Right cardiac atrium (tissue), 5 donors: ENCODE data around the gene GPR132. TPM values are rescaled to one million over a fixed set of nuclear protein-coding genes. Genes with fewer than 3 reads are reported as not detected.
A peak's percentile ranks its signal among the peaks of the same experiment; 100 is the strongest.

ENCODE experiments used
- ATAC-seq, 2 donors: fragments of 200-7000 bp; cut with Tn5 transposase; one replicate each; pipeline versions ENCODE4 v1.8.0 to v1.9.1; 2020; ENCODE audit warnings: moderate library complexity in 2 of 2, mild to moderate bottlenecking in 1 of 2
- DNase-seq, 3 donors: peaks; one replicate each; pipeline ENCODE4 v3.0.0-alpha.2; 2020
- H3K27ac ChIP-seq: one replicate; pipeline ENCODE4 v1.5.1; 2013; ENCODE audit warnings: mild to moderate bottlenecking, low read length, control low read depth, moderate library complexity
- H3K27me3 ChIP-seq: one replicate; pipeline ENCODE4 v1.6.1; 2013; ENCODE audit not compliant: control insufficient read depth, insufficient read depth
- H3K4me1 ChIP-seq: one replicate; pipeline ENCODE4 v1.6.1; 2013; ENCODE audit warnings: low read length; ENCODE audit not compliant: control insufficient read depth, insufficient read depth
- H3K4me3 ChIP-seq: one replicate; pipeline ENCODE4 v1.5.1; 2013; ENCODE audit warnings: low read length, control low read depth
- H3K9me3 ChIP-seq: one replicate; pipeline ENCODE4 v1.6.1; 2013; ENCODE audit warnings: low read length; ENCODE audit not compliant: control insufficient read depth
- WGBS: extraction: QIAGEN DNeasy Blood & Tissue Kit; methylation state at CpG from one replicate; pipeline ENCODE4 v1.1.7; 2013; 5-methylcytosine and 5-hydroxymethylcytosine counted together
- intact Hi-C, 4 donors: fragments of 100-400 bp; cut with DNase I; formaldehyde crosslinking; loops; one replicate each; pipeline versions ENCODE4 v1.11.0 to v1.14.0; 2022 to 2023
- polyA plus RNA-seq: library from polyadenylated mRNA; stranded (reverse); fragments of 200-250 nt; gene quantifications from one replicate; pipeline ENCODE4 v1.2.3, GENCODE V29; 2013
- total RNA-seq, 4 donors: library from RNA; stranded (reverse); fragmentation: NEBNext Ultra II Directional; extraction: Animal tissue kit (Norgen Biotek cat#: 25700); gene quantifications; one replicate each; pipeline ENCODE4 v1.2.1, GENCODE V29; 2021
- donor health status: healthy with polysubstance abuse.
- donor health status: DM: no; HTN: yes; CAD: no.
- donor health status: DM: no; HTN: no; CAD: no.
- donor health status: DM: no; HTN: yes; CAD: no; lungs with severe emphysema.
- donor health status: DM: yes; HTN: yes; CAD: no.

GPR132 gene
- total and polyA plus RNA-seq, 5 donors = 0.32 to 0.80 (median 0.70) TPM

- DNase-seq (peak in 2 of 3 donors; percentile 42 to 46), ATAC-seq (no peak)
- intact Hi-C loops = no loop called here
- H3K4me3 ChIP-seq = no peak overlapping the region
- no peaks in the 10 kb centered on the region for H3K9me3 ChIP-seq
- H3K27ac ChIP-seq = no peak overlapping the region
- WGBS = 82% methylated on average over 16 of the region's 16 CpGs
- H3K27me3 ChIP-seq = no peaks in the 10 kb centered on the region
- H3K4me1 ChIP-seq = peaks cover 8% of the 10 kb centered on the region
These were observed 5.2 kb downstream of the GPR132 start for GRCh38 chr14:105059925-105060565.

- ATAC-seq = peak in 1 of 2 donors; percentile 39
- Histone ChIP-seq H3K27ac (no peak overlapping the region), H3K9me3 (no peaks in the 10 kb centered on the region), H3K27me3 (no peaks in the 10 kb centered on the region), H3K4me1 (peaks cover 8% of the 10 kb centered on the region), H3K4me3 (no peak overlapping the region)
- DNase-seq = peak in 2 of 3 donors; percentile 66 to 73
- intact Hi-C loops = no loop called here
- 62% methylated on average over 22 of the region's 22 CpGs for WGBS
These were observed 6.0 kb downstream of the GPR132 start for GRCh38 chr14:105059035-105059924.

GRCh38 chr14:105058521-105059034 is 6.7 kb downstream of the GPR132 start:
- peaks cover 8% of the 10 kb centered on the region for H3K4me1 ChIP-seq
- ATAC-seq = no peak
- WGBS = 90% methylated on average over 14 of the region's 14 CpGs
- intact Hi-C loops = no loop called here
- DNase-seq = peak in 2 of 3 donors; percentile 20 to 28
- H3K27ac ChIP-seq = no peak overlapping the region
- no peaks in the 10 kb centered on the region for H3K27me3 ChIP-seq
- H3K9me3 ChIP-seq = no peaks in the 10 kb centered on the region
- H3K4me3 ChIP-seq = no peak overlapping the region

- Histone ChIP-seq H3K4me3 (no peak overlapping the region), H3K27ac (no peak overlapping the region), H3K4me1 (peaks cover 3% of the 10 kb centered on the region), H3K27me3 (no peaks in the 10 kb centered on the region), H3K9me3 (no peaks in the 10 kb centered on the region)
- DNase-seq (peak in 1 of 3 donors; percentile 44), ATAC-seq (no peak)
- 66% methylated on average over 22 of the region's 22 CpGs for WGBS
- intact Hi-C loops = no loop called here
These were observed 8.9 kb downstream of the GPR132 start for GRCh38 chr14:105056303-105056831.

- DNase-seq (peak in 1 of 3 donors; percentile 23), ATAC-seq (no peak)
- no peak overlapping the region for H3K27ac ChIP-seq
- H3K27me3 ChIP-seq = no peaks in the 10 kb centered on the region
- H3K4me1 ChIP-seq = peaks cover 3% of the 10 kb centered on the region
- no peak overlapping the region for H3K4me3 ChIP-seq
- intact Hi-C loops = no loop called here
- H3K9me3 ChIP-seq = no peaks in the 10 kb centered on the region
- 65% methylated on average over 33 of the region's 33 CpGs for WGBS
These were observed 9.4 kb downstream of the GPR132 start for GRCh38 chr14:105055736-105056302.

- H3K4me1 ChIP-seq = peaks cover 3% of the 10 kb centered on the region
- H3K27me3 ChIP-seq = no peaks in the 10 kb centered on the region
- DNase-seq = peak in 1 of 3 donors; percentile 10
- H3K4me3 ChIP-seq = no peak overlapping the region
- H3K9me3 ChIP-seq = no peaks in the 10 kb centered on the region
- no peak overlapping the region for H3K27ac ChIP-seq
- no peak for ATAC-seq
- 55% methylated on average over 15 of the region's 15 CpGs for WGBS
- intact Hi-C loops = no loop called here
These were observed 9.9 kb downstream of the GPR132 start for GRCh38 chr14:105055334-105055733.

GRCh38 chr14:105053996-105054395 is 11.2 kb downstream of the GPR132 start:
- Histone ChIP-seq H3K4me1 (peaks cover 2% of the 10 kb centered on the region), H3K27ac (no peak overlapping the region), H3K27me3 (no peaks in the 10 kb centered on the region), H3K4me3 (no peak overlapping the region), H3K9me3 (no peaks in the 10 kb centered on the region)
- ATAC-seq (no peak), DNase-seq (peak in 1 of 3 donors; percentile 41)
- 95% methylated on average over 15 of the region's 15 CpGs for WGBS
- intact Hi-C loops = no loop called here

GRCh38 chr14:105053421-105053820 is 11.8 kb downstream of the GPR132 start:
- intact Hi-C loops = no loop called here
- DNase-seq (no peak), ATAC-seq (no peak)
- no peaks in the 10 kb centered on the region for H3K27me3 ChIP-seq
- H3K4me3 ChIP-seq = no peak overlapping the region
- no peaks in the 10 kb centered on the region for H3K4me1 ChIP-seq
- no peaks in the 10 kb centered on the region for H3K9me3 ChIP-seq
- 82% methylated on average over 6 of the region's 6 CpGs for WGBS
- no peak overlapping the region for H3K27ac ChIP-seq

- intact Hi-C loops = no loop called here
These were observed 13.1 kb downstream of the GPR132 start for GRCh38 chr14:105052110-105052458.

GRCh38 chr14:105051182-105052109 is 13.8 kb downstream of the GPR132 start:
- DNase-seq = peak in 1 of 3 donors; percentile 41
- intact Hi-C loops = no loop called here

More at GRCh38 chr14:105052110-105052458, 13.1 kb downstream of the GPR132 start:
- DNase-seq = no peak
- 82% methylated on average over 4 of the region's 4 CpGs for WGBS
- H3K27ac ChIP-seq = no peak overlapping the region
- no peak overlapping the region for H3K4me3 ChIP-seq
- no peaks in the 10 kb centered on the region for H3K4me1 ChIP-seq
- no peak for ATAC-seq
- no peaks in the 10 kb centered on the region for H3K9me3 ChIP-seq
- H3K27me3 ChIP-seq = no peaks in the 10 kb centered on the region

More at GRCh38 chr14:105051182-105052109, 13.8 kb downstream of the GPR132 start:
- Histone ChIP-seq H3K4me3 (no peak overlapping the region), H3K27ac (no peak overlapping the region), H3K27me3 (no peaks in the 10 kb centered on the region), H3K9me3 (no peaks in the 10 kb centered on the region), H3K4me1 (no peaks in the 10 kb centered on the region)
- WGBS = 93% methylated on average over 59 of the region's 59 CpGs
- no peak for ATAC-seq
